ENCODE results near the gene PRTG. TPM values are rescaled to one million over a fixed set of nuclear protein-coding genes. Genes with fewer than 3 reads are reported as not detected.

The PRTG gene
- total RNA-seq, 1 experiment from 2014 or later: 11.4 TPM

- no peak for ATAC-seq
Observed at GRCh38 chr15:55782901-55783300, 39.9 kb upstream of the PRTG start.

GRCh38 chr15:55780292-55780691 lies 37.3 kb upstream of the PRTG start:
- Histone ChIP-seq H3K36me3 (ENCODE audit: control insufficient read depth, insufficient read depth, low read length) (no peaks in the 10 kb centered on the region), H3K27ac (ENCODE audit: low read length) (no peak overlapping the region), H3K4me1 (ENCODE audit: control insufficient read depth, insufficient read depth, low read length) (no peaks in the 10 kb centered on the region), H3K27me3 (ENCODE audit: control insufficient read depth, insufficient read depth, low read length) (no peaks in the 10 kb centered on the region; the same call in 1 of the 2 replicates), H3K9me3 (ENCODE audit: control insufficient read depth, insufficient read depth, low read depth, low read length) (no peaks in the 10 kb centered on the region), H3K4me3 (ENCODE audit: low read depth in 2 of 2, low read length in 2 of 2) (no peak overlapping the region)
- no peak for DNase-seq (ENCODE audit: low read depth, low spot score)
- in situ Hi-C loops (cut with HindIII; ENCODE audit: low pct_unique_long_range_greater_than_20kb, low sequenced_read_pairs): no loop called here
- POLR2A ChIA-PET: no interaction called here
- no peak for TF ChIP-seq SIN3A (IDR thresholded peaks at IDR 0.05; ENCODE audit: borderline replicate concordance, insufficient read depth, low read depth, low read length)
- TF ChIP-seq CTCF (IDR thresholded peaks at IDR 0.05): no peak
- no peak for TF ChIP-seq POLR2AphosphoS5 (IDR thresholded peaks at IDR 0.05; ENCODE audit: low read depth, low read length)
- TF ChIP-seq REST (IDR thresholded peaks at IDR 0.05; ENCODE audit: insufficient read depth in 1 of 2, low read depth in 2 of 2, low read length in 1 of 2): no peak
- TF ChIP-seq TCF7L2 (IDR thresholded peaks at IDR 0.05; ENCODE audit: low read depth, low read length): no peak
- no peak for ATAC-seq
- BruUV-seq (replicated peaks): no TSS peak
- CTCF ChIA-PET: no interaction called here
- intact Hi-C loops (cut with micrococcal nuclease; ENCODE audit: unreplicated experiment): no loop called here

More at GRCh38 chr15:55782901-55783300, 39.9 kb upstream of the PRTG start:
- no peak for TF ChIP-seq CTCF (IDR thresholded peaks at IDR 0.05)
- no peak for TF ChIP-seq TCF7L2 (IDR thresholded peaks at IDR 0.05; ENCODE audit: low read depth, low read length)
- Histone ChIP-seq H3K27me3 (ENCODE audit: control insufficient read depth, insufficient read depth, low read length) (no peaks in the 10 kb centered on the region; the same call in 1 of the 2 replicates), H3K9me3 (ENCODE audit: control insufficient read depth, insufficient read depth, low read depth, low read length) (no peaks in the 10 kb centered on the region), H3K27ac (ENCODE audit: low read length) (no peak overlapping the region), H3K4me3 (ENCODE audit: low read depth in 2 of 2, low read length in 2 of 2) (no peak overlapping the region), H3K4me1 (ENCODE audit: control insufficient read depth, insufficient read depth, low read length) (no peaks in the 10 kb centered on the region), H3K36me3 (ENCODE audit: control insufficient read depth, insufficient read depth, low read length) (no peaks in the 10 kb centered on the region)
- DNase-seq (ENCODE audit: low read depth, low spot score): no peak
- intact Hi-C loops (cut with micrococcal nuclease; ENCODE audit: unreplicated experiment) (no loop called here), in situ Hi-C loops (cut with HindIII; ENCODE audit: low pct_unique_long_range_greater_than_20kb, low sequenced_read_pairs) (no loop called here)
- no TSS peak for BruUV-seq (replicated peaks)
- ChIA-PET CTCF (no interaction called here), POLR2A (no interaction called here)
